Loucy (cell line): Measurements from ENCODE around the gene NOL9.

Experiments
- H2AFZ ChIP-seq: fragments of 200-600 bp; sonication (generic); 2 replicates; pipeline ENCODE4 v1.6.0; 2016; ENCODE audit warnings: antibody characterized with exemption, mild to moderate bottlenecking, low read length, moderate library complexity
- H3F3A ChIP-seq: fragments of 200-600 bp; 2 replicates; pipeline ENCODE4 v1.6.0; 2016; ENCODE audit warnings: antibody characterized with exemption, low read depth, mild to moderate bottlenecking
- H3K27me3 ChIP-seq: fragments of 200-600 bp; sonication (generic); 2 replicates; pipeline ENCODE4 v1.6.1; 2014; ENCODE audit warnings: low read length, mild to moderate bottlenecking; ENCODE audit not compliant: insufficient read depth, poor library complexity, severe bottlenecking
- H3K36me3 ChIP-seq: fragments of 200-600 bp; sonication (generic); 2 replicates; pipeline ENCODE4 v1.6.1; 2016; ENCODE audit warnings: low read length; ENCODE audit not compliant: insufficient read depth
- H3K4me1 ChIP-seq: fragments of 200-600 bp; sonication (generic); 2 replicates; pipeline ENCODE4 v1.5.1; 2014; ENCODE audit warnings: low read length, mild to moderate bottlenecking; ENCODE audit not compliant: insufficient read depth, poor library complexity, severe bottlenecking
- H3K4me2 ChIP-seq: fragments of 200-600 bp; sonication (generic); 2 replicates; pipeline ENCODE4 v1.6.0; 2014; ENCODE audit warnings: antibody characterized with exemption, low read length, low read depth, mild to moderate bottlenecking; ENCODE audit not compliant: poor library complexity, severe bottlenecking
- H3K4me3 ChIP-seq: fragments of 200-600 bp; sonication (generic); 2 replicates; pipeline ENCODE4 v1.5.1; 2014; ENCODE audit warnings: low read length, mild to moderate bottlenecking, mixed read lengths; ENCODE audit not compliant: poor library complexity, severe bottlenecking
- H3K79me2 ChIP-seq: fragments of 200-600 bp; sonication (generic); 2 replicates; pipeline ENCODE4 v1.6.1; 2014; ENCODE audit warnings: low read length; ENCODE audit not compliant: insufficient read depth
- H3K9ac ChIP-seq: fragments of 200-600 bp; sonication (generic); 2 replicates; pipeline ENCODE4 v1.6.0; 2014; ENCODE audit warnings: mild to moderate bottlenecking, low read depth, low read length, moderate library complexity; ENCODE audit not compliant: poor library complexity, severe bottlenecking
- H3K9me2 ChIP-seq: fragments of 200-600 bp; sonication (generic); replicated peaks from 2 replicates; pipeline ENCODE4 v1.6.1; 2016; ENCODE audit warnings: low read depth, low read length, mixed read lengths
- H3K9me3 ChIP-seq: fragments of 200-600 bp; sonication (generic); 2 replicates; pipeline ENCODE4 v1.6.1; 2014; ENCODE audit warnings: mild to moderate bottlenecking, antibody characterized with exemption, low read length, low read depth; ENCODE audit not compliant: insufficient read depth
- H4K20me1 ChIP-seq: fragments of 200-600 bp; sonication (generic); 2 replicates; pipeline ENCODE4 v1.6.0; 2014; ENCODE audit warnings: antibody characterized with exemption, low read length, mild to moderate bottlenecking; ENCODE audit not compliant: insufficient read depth, poor library complexity, severe bottlenecking
- EZH2phosphoT487 ChIP-seq: fragments of 200-600 bp; IDR thresholded peaks from 2 replicates; pipeline ENCODE4 v1.6.1; 2018; ENCODE audit warnings: antibody characterized with exemption, mild to moderate bottlenecking, moderate library complexity, borderline replicate concordance
- TF ChIP-seq, protein P1 (sequence below): fragments of 200-600 bp; sonication (generic); conservative IDR thresholded peaks from 2 replicates; pipeline ENCODE4 v1.5.1; 2014; ENCODE audit warnings: mild to moderate bottlenecking, antibody characterized with exemption, low read length

NOL9 gene

DNA sequence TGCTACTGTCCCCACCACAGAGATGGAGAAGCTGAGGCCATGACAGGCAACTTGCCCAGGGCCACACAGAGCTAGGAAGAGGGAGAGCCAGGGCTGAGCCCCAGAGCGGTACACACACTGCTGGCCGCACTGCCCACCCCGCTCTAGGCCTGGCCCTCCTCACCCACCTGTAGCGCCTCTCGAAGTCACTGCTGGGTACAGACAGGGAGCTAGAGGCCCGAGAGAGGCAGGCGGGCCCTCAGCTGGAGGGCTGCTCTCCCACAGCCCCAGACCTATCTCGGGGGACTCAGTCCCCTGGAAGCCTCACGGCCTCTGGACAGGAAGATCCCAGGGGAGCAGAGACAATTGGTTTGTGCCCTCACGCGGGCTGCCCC is 45.5 kb downstream of the NOL9 start:
- no peaks in the 10 kb centered on the region for H3K36me3 ChIP-seq
- no peaks in the 10 kb centered on the region for H4K20me1 ChIP-seq
- H3F3A ChIP-seq: no peaks in the 10 kb centered on the region
- no peak overlapping the region for H3K4me2 ChIP-seq
- TF ChIP-seq, protein P1, sequence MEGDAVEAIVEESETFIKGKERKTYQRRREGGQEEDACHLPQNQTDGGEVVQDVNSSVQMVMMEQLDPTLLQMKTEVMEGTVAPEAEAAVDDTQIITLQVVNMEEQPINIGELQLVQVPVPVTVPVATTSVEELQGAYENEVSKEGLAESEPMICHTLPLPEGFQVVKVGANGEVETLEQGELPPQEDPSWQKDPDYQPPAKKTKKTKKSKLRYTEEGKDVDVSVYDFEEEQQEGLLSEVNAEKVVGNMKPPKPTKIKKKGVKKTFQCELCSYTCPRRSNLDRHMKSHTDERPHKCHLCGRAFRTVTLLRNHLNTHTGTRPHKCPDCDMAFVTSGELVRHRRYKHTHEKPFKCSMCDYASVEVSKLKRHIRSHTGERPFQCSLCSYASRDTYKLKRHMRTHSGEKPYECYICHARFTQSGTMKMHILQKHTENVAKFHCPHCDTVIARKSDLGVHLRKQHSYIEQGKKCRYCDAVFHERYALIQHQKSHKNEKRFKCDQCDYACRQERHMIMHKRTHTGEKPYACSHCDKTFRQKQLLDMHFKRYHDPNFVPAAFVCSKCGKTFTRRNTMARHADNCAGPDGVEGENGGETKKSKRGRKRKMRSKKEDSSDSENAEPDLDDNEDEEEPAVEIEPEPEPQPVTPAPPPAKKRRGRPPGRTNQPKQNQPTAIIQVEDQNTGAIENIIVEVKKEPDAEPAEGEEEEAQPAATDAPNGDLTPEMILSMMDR: no peak
- no peak for TF ChIP-seq EZH2phosphoT487
- no peak overlapping the region for H3K4me3 ChIP-seq
- H3K79me2 ChIP-seq: no peaks in the 10 kb centered on the region
- H3K9ac ChIP-seq: no peak overlapping the region
- no peaks in the 10 kb centered on the region for H3K9me2 ChIP-seq
- H3K9me3 ChIP-seq: no peaks in the 10 kb centered on the region
- no peak overlapping the region for H2AFZ ChIP-seq
- no peaks in the 10 kb centered on the region for H3K4me1 ChIP-seq
- no peaks in the 10 kb centered on the region for H3K27me3 ChIP-seq

DNA sequence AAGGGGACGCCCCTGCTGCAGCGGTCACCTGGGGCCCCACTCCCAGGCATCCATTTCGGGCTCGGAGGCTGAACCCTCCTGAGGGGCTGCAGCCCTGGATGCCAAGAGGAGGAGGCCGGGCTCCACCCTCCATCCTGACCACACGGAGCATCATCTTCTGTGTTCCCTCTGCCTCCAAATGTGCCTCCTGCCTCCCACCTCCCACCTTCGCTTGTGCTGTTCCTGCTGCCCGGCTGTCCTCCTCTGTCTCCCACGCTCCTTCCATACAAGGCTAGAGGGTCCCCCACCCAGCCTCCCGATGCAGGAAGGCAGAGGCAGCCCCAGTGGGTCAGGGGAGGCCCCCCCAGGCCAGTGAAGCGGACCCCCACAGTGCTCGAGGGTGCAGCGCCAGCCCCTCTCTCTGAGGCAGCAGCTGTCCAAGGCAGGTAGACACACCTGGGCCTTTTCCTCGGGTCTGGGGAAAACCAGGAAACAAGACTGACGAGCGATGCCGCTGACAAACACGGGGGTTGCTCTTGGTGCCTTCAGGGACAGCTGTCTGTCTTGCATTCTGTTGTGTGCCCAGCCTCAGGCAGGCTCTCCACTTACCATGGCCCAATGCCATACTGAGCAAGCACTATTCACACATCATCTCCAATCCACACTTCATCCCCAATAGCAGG is 46.0 kb downstream of the NOL9 start:
- no peaks in the 10 kb centered on the region for H3K36me3 ChIP-seq
- H3F3A ChIP-seq: no peaks in the 10 kb centered on the region
- no peaks in the 10 kb centered on the region for H3K4me1 ChIP-seq
- TF ChIP-seq, protein P1: no peak
- no peak overlapping the region for H3K4me2 ChIP-seq
- no peak overlapping the region for H2AFZ ChIP-seq
- H3K27me3 ChIP-seq: no peaks in the 10 kb centered on the region
- H4K20me1 ChIP-seq: no peaks in the 10 kb centered on the region
- H3K9ac ChIP-seq: no peak overlapping the region
- no peaks in the 10 kb centered on the region for H3K79me2 ChIP-seq
- no peak overlapping the region for H3K4me3 ChIP-seq
- H3K9me2 ChIP-seq: no peaks in the 10 kb centered on the region
- H3K9me3 ChIP-seq: no peaks in the 10 kb centered on the region

DNA sequence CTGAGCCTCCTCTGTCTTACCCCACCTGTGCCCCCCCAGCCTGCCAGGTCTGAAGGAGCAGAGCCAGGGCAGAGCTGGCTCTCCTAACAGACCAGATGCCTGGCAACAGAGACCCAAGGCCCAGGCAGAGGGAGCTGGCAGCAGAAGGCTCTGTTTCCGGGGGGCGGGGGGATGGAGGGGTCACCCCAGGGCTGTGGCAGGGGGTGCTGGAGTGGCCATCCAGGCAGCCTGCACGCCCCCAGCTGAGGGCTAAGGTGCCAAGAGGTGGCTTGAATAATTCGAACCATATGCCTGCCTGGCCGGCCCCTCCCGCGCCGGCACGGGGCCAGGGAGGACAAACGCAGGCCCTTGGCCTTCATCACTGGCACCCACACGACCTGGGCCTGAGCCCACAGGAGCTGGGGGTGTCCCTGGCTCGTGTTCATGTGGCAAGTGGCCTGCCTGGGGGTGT is 46.8 kb downstream of the NOL9 start:
- no peak overlapping the region for H3K9ac ChIP-seq
- no peaks in the 10 kb centered on the region for H3K36me3 ChIP-seq
- H3K4me3 ChIP-seq: no peak overlapping the region
- TF ChIP-seq, protein P1: no peak
- TF ChIP-seq EZH2phosphoT487: no peak
- H3K27me3 ChIP-seq: no peaks in the 10 kb centered on the region
- H4K20me1 ChIP-seq: no peaks in the 10 kb centered on the region
- H3K4me1 ChIP-seq: no peaks in the 10 kb centered on the region
- H3K4me2 ChIP-seq: no peak overlapping the region
- no peaks in the 10 kb centered on the region for H3K9me3 ChIP-seq
- H3F3A ChIP-seq: no peaks in the 10 kb centered on the region
- H2AFZ ChIP-seq: no peak overlapping the region
- no peaks in the 10 kb centered on the region for H3K79me2 ChIP-seq
- no peaks in the 10 kb centered on the region for H3K9me2 ChIP-seq
